ENCODE measurements around the gene DDX25. TPM values are rescaled to one million over a fixed set of nuclear protein-coding genes. Genes with fewer than 3 reads are reported as not detected.

The DDX25 gene
- total RNA-seq, 2 donors from 2014 or later: 0.21 TPM; not detected in 1

GRCh38 chr11:125957618-125958332, 53.5 kb downstream of the DDX25 start:
- intact Hi-C loops (cut with DNase I): no loop called here
- no peak for ATAC-seq
- DNase-seq: no peak

- ATAC-seq (no peak), DNase-seq (no peak)
- intact Hi-C loops (cut with DNase I): no loop called here
These were observed 54.6 kb downstream of the DDX25 start for GRCh38 chr11:125958872-125959400.

- DNase-seq: no peak
- intact Hi-C loops (cut with DNase I): no loop called here
- no peak for ATAC-seq
These were observed 55.2 kb downstream of the DDX25 start for GRCh38 chr11:125959511-125959910.

GRCh38 chr11:125959931-125960330, 55.6 kb downstream of the DDX25 start:
- DNase-seq (no peak), ATAC-seq (no peak)
- intact Hi-C loops (cut with DNase I): no loop called here

GRCh38 chr11:125960771-125961170, 56.5 kb downstream of the DDX25 start:
- intact Hi-C loops (cut with DNase I): no loop called here
- ATAC-seq (no peak), DNase-seq (no peak)

- no peak for DNase-seq
- intact Hi-C loops (cut with DNase I): no loop called here
- ATAC-seq: no peak
These were observed 63.2 kb downstream of the DDX25 start for GRCh38 chr11:125967515-125967914.

GRCh38 chr11:125968354-125968753, 64.0 kb downstream of the DDX25 start:
- ATAC-seq (no peak), DNase-seq (no peak)
- intact Hi-C loops (cut with DNase I): no loop called here

- no peak for ATAC-seq
- intact Hi-C loops (cut with DNase I): no loop called here
These were observed 67.3 kb downstream of the DDX25 start for GRCh38 chr11:125971618-125972017.

GRCh38 chr11:125974284-125974683, 70.0 kb downstream of the DDX25 start:
- ATAC-seq: no peak
- DNase-seq: no peak
- intact Hi-C loops (cut with DNase I): no loop called here

More at GRCh38 chr11:125971618-125972017, 67.3 kb downstream of the DDX25 start:
- DNase-seq: no peak

GRCh38 chr11:125975634-125976033, 71.3 kb downstream of the DDX25 start:
- no peak for ATAC-seq
- intact Hi-C loops (cut with DNase I): no loop called here
- no peak for DNase-seq

GRCh38 chr11:125976156-125976555, 71.8 kb downstream of the DDX25 start:
- no peak for ATAC-seq
- DNase-seq: no peak
- intact Hi-C loops (cut with DNase I): no loop called here

- DNase-seq (no peak), ATAC-seq (no peak)
These were observed 73.0 kb downstream of the DDX25 start for GRCh38 chr11:125977333-125977732.

GRCh38 chr11:125978181-125978716, 73.9 kb downstream of the DDX25 start:
- peak in 1 of 2 donors; percentile 33 for ATAC-seq
- DNase-seq: no peak
- intact Hi-C loops (cut with DNase I): no loop called here

More at GRCh38 chr11:125977333-125977732, 73.0 kb downstream of the DDX25 start:
- intact Hi-C loops (cut with DNase I): no loop called here

Other genes starting within 250 kb of the DDX25 start
- gene ACRV1, start 223.7 kb upstream of the DDX25 start, total RNA-seq: not detected
- not detected for gene PATE1, start 158.2 kb upstream of the DDX25 start, total RNA-seq
- not detected for gene PATE2, start 125.7 kb upstream of the DDX25 start, total RNA-seq
- gene PATE3, start 116.4 kb upstream of the DDX25 start, total RNA-seq: not detected
- not detected for gene PATE4, start 71.2 kb upstream of the DDX25 start, total RNA-seq
- 1 to 10 TPM; 3.3 to 5.3 TPM for gene HYLS1, start 16.8 kb upstream of the DDX25 start, total RNA-seq
- 1 to 10 TPM; 6.9 to 8.2 TPM for gene PUS3, start 1.3 kb upstream of the DDX25 start, total RNA-seq
- under 1 TPM; 0.05 to 0.56 TPM for gene VSIG10L2, start 41.5 kb downstream of the DDX25 start, total RNA-seq
- gene CDON, start 158.4 kb downstream of the DDX25 start, total RNA-seq: 10 to 100 TPM; 13.6 to 30.0 TPM

All from left cardiac atrium (tissue), 4 donors.